ENCODE data around the gene CABLES1. TPM values are rescaled to one million over a fixed set of nuclear protein-coding genes. Genes with fewer than 3 reads are reported as not detected.

The CABLES1 gene
- polyA plus RNA-seq, 1 experiment = 5.4 TPM

DNA sequence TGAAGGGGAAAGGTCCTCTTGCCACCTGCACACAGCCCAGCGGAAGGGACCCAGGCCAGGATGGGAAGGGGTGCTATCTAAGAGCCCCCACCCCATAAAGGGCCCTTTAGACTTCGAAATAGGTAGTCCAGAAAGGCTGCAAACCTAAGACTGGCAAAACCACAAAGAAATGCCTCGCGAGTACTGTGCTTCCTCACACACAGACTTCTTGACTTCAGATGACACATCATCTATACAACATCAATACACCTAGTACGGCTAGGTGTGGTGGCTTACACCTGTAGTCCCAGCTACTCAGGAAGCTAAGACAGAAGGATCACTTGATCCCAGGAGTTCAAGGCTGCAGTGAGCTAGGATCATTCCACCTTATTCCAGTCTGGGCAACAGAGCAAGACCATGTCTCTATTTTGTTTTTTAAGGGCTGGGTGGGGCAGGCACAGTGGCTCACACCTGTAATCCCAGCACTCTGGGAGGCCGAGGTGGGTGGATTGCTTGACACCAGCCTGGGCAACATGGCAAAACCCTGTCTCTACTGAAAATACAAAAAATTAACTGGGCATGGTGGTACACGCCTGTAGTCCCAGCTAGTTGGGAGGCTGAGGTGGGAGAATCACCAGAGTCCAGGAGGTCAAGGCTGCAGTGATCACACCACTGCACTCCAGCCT lies 125.8 kb downstream of the CABLES1 start:
- CTCF ChIA-PET = interaction anchor here (1.2 to 1.9 kb wide), 3 partner anchors 11 to 230 kb away, joined by 3 to 5 read pairs (median 4); no protein-coding TSS in a partner anchor
- DNase-seq (ENCODE audit: low read depth) = no peak
- H3K4me3 ChIP-seq (ENCODE audit: low read depth, low read length) = no peak overlapping the region
- no peaks in the 10 kb centered on the region for H3K27me3 ChIP-seq (ENCODE audit: control insufficient read depth, insufficient read depth, low read length)
- H3K36me3 ChIP-seq (ENCODE audit: control insufficient read depth, insufficient read depth, low read length) = no peaks in the 10 kb centered on the region
- TF ChIP-seq, protein P1, sequence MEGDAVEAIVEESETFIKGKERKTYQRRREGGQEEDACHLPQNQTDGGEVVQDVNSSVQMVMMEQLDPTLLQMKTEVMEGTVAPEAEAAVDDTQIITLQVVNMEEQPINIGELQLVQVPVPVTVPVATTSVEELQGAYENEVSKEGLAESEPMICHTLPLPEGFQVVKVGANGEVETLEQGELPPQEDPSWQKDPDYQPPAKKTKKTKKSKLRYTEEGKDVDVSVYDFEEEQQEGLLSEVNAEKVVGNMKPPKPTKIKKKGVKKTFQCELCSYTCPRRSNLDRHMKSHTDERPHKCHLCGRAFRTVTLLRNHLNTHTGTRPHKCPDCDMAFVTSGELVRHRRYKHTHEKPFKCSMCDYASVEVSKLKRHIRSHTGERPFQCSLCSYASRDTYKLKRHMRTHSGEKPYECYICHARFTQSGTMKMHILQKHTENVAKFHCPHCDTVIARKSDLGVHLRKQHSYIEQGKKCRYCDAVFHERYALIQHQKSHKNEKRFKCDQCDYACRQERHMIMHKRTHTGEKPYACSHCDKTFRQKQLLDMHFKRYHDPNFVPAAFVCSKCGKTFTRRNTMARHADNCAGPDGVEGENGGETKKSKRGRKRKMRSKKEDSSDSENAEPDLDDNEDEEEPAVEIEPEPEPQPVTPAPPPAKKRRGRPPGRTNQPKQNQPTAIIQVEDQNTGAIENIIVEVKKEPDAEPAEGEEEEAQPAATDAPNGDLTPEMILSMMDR (IDR thresholded peaks at IDR 0.05; ENCODE audit: insufficient read depth, low read depth, low read length) = no peak
- POLR2A ChIA-PET = no interaction called here

DNA sequence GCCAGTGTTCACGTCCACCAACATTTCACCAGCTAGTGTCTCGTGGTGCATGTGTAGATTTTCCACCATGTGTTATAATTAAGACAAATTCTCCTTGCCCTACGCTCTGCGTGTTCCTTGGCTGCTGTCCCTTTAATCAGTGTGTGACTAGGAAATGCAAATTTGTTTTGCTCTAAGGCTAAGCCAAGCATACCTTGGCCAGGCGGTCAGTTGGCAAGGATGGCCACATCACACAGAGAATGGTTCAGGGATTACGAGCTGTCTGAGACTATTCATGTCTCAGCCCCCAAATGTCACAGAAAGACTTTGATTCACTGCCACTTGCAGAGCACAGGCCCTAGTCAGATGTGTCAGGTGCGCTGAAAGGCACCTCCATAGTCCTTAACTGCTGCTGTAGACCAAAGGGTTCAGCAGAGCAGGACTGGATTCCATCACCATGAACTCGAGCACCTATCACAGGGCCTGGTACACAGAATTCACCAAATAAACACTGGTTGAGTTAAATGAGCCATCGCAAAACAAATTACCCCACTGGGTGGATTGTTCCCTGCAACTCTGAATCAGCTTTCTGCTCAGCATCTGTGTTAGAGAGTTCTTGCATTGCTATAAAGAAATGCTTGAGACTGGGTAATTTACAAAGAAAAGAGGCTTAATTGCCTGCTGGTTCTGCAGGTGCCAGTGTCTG lies 128.4 kb downstream of the CABLES1 start:
- POLR2A ChIA-PET = no interaction called here
- CTCF ChIA-PET = no interaction called here
- TF ChIP-seq, protein P1 (IDR thresholded peaks at IDR 0.05; ENCODE audit: insufficient read depth, low read depth, low read length) = no peak

DNA sequence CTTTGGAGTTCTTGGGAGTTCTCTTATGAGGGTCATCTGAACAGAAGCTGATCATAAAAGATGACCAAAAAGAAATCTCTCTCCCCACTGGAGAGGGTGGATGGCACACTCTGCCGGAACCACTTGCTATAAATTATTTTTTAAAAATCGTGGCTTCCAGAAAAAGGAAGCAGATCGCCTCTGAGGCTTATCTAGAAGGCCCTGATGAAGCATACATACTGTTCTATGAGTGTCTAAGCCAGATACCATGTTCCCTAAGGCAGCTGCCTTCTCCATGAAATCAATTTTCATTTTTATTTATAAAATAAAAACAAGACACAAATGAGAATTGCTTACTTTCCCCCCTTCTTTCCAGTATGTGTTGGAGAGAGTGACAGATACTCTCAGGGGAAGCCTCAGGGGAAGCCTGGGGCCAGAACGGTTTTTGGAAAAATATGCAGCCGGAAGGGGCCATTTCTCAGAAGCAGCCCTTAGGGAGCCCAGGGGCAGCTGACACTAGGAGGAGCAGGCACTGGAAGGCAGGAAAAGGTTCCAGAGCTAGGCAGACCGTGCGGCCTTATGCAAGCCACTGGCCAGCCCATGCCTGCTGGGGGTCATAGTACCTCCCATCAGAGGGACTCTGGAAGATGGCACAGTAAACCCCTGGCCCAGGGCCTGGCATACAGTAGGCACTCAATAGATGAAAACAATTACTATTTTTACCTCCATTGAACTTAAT lies 130.6 kb downstream of the CABLES1 start:
- Histone ChIP-seq H3K4me3 (ENCODE audit: low read depth, low read length) (no peak overlapping the region), H3K27me3 (ENCODE audit: control insufficient read depth, insufficient read depth, low read length) (no peaks in the 10 kb centered on the region), H3K36me3 (ENCODE audit: control insufficient read depth, insufficient read depth, low read length) (no peaks in the 10 kb centered on the region)
- CTCF ChIA-PET = no interaction called here
- no peak for DNase-seq (ENCODE audit: low read depth)
- POLR2A ChIA-PET = no interaction called here
- TF ChIP-seq, protein P1 (IDR thresholded peaks at IDR 0.05; ENCODE audit: insufficient read depth, low read depth, low read length) = no peak

More for the DNA sequence above, 128.4 kb downstream of the CABLES1 start:
- Histone ChIP-seq H3K27me3 (ENCODE audit: control insufficient read depth, insufficient read depth, low read length) (no peaks in the 10 kb centered on the region), H3K36me3 (ENCODE audit: control insufficient read depth, insufficient read depth, low read length) (no peaks in the 10 kb centered on the region), H3K4me3 (ENCODE audit: low read depth, low read length) (no peak overlapping the region)
- no peak for DNase-seq (ENCODE audit: low read depth)

DNA sequence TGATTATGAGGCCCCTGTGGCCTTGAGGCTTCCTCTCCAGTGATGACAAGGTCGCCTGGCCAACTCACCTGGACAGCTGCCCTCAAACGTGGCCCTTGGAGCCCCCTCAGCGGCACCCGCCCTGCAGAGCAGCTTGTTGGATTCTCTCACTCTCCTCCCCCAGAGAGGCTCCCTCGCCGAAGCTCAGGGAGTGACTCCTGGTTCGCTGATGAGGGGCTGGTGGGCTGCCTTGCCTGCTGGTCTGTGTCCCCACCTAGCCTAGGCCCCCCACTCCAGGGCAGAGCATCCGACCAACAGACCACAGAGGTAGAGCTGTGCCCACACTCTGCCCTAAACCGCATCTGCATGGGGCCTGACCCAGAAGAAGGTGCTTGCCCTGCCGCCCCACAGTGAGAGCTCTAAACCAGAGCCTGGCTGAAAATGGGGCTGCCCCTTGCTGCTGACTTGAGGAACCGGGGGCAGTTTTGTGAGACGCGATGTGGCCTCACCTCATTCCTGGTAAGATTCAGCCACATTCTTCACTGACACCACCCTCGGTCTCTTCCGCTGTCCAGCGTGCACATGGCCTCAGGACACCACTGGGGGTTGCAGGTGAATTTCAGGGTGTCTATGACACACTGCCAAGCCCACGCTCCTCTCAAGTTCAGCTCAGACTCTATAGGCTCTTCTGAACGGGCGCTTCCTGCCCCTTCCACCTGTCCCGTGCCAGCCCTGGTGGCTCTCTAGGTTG lies 131.6 kb downstream of the CABLES1 start:
- no peak for DNase-seq (ENCODE audit: low read depth)
- H3K4me3 ChIP-seq (ENCODE audit: low read depth, low read length) = no peak overlapping the region
- H3K36me3 ChIP-seq (ENCODE audit: control insufficient read depth, insufficient read depth, low read length) = no peaks in the 10 kb centered on the region
- TF ChIP-seq, protein P1 (IDR thresholded peaks at IDR 0.05; ENCODE audit: insufficient read depth, low read depth, low read length) = no peak
- H3K27me3 ChIP-seq (ENCODE audit: control insufficient read depth, insufficient read depth, low read length) = no peaks in the 10 kb centered on the region
- POLR2A ChIA-PET = no interaction called here
- CTCF ChIA-PET = no interaction called here

DNA sequence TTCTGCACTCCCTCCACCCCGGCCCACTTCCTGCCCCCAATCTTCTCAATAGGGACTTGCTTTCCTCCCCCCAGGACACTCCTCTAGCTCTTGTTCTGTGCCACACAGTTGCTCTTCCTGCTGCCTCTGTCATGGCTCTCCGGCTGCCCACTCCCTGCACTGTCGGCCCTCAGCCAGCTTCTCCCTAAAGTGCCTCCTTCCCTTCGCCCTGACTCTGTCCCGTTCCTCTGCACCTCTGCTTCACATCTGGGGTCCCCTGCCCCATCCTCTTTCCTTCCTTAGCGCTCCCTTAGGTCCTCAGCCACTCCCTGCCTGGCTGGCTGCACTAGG lies 132.1 kb downstream of the CABLES1 start:
- CTCF ChIA-PET = no interaction called here

More for the DNA sequence above, 132.1 kb downstream of the CABLES1 start:
- no peak for DNase-seq (ENCODE audit: low read depth)
- TF ChIP-seq, protein P1 (IDR thresholded peaks at IDR 0.05; ENCODE audit: insufficient read depth, low read depth, low read length) = no peak
- Histone ChIP-seq H3K36me3 (ENCODE audit: control insufficient read depth, insufficient read depth, low read length) (no peaks in the 10 kb centered on the region), H3K27me3 (ENCODE audit: control insufficient read depth, insufficient read depth, low read length) (no peaks in the 10 kb centered on the region), H3K4me3 (ENCODE audit: low read depth, low read length) (no peak overlapping the region)
- POLR2A ChIA-PET = no interaction called here
